Activated CD8-positive, alpha-beta memory T cell treated with anti-CD3 and anti-CD28 coated beads for 4 hours (primary cell): Measurements from ENCODE around the gene OR10H1.
"Not testable (repeated sequence)": the region's sequence is repeated elsewhere in the genome, so short reads cannot be mapped to it uniquely, and the experiment has no call there.

Source experiments
- DNase-seq, 2 donors: peaks; one replicate each; pipeline ENCODE4 v3.0.0-alpha.2; 2020; ENCODE audit warnings: low read depth in 2 of 2

The OR10H1 gene

DNA sequence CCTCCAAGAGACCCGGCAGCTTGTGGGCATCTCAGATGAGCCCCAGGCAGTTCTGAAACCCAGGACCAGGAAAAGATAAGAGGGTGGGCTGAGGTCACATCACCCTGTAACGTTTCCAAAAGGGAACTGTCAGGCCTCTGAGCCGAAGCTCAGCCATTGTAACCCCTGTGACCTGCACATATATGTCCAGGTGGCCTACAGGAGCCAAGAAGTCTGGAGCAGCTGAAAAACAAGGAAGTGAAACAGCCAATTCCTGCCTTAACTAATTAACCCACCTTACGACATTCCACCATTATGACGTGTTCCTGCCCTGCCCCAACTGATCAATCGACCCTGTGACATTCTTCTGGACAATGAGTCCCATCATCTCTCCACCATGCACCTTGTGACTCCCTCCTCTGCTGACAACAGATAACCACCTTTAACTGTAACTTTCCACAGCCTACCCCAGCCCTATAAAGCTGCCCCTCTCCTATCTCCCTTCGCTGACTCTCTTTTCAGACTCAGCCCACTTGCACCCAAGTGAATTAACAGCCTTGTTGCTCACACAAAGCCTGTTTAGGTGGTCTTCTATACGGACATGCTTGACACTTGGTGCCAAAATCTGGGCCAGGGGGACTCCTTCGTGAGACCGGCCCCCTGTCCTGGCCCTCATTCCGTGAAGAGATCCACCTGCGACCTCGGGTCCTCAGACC, 13.3 kb upstream of the OR10H1 start:
- not testable (repeated sequence) for DNase-seq

DNA sequence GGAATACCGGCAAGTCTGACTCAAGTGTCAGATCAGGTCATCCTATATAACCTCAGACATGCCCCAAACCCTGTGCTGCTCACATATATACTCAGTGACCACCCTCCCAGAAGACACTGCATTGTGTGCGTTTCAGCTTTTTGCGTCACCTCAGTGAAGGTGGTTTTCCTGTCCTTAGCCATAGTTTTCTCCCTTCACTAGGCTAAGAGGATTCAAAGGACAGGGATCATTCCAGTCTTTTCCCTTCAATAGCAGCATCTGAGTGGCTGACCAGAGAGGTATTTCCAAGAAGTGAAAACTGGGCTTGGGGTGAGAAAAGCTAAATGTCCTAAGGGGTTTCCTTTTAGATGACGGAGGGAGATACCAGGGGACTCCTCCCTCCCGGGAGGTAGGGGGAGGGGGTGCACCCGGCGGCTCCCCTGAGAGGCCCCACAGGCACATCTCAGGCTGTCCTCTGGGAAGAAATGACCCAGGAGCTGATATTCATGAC, 12.7 kb upstream of the OR10H1 start:
- DNase-seq: no peak

DNA sequence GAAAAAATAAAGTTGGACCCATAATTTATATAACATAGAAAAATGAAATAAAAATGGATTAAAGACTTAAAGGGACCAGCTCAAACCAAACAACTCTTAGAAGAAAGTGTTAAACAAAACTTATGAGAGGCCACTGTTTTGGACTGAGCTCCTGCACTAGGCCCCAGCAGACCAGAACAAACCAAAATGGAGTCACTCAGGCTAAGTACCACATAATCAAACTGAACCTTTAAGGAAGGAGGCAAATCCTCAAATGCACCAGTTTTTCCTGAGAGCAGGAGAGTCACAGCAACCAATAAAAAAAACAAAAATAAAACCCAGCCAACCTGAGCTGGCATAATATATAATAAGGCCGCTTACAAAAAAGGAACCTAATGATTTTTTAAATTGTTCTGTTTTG, 10.3 kb upstream of the OR10H1 start:
- no peak for DNase-seq

DNA sequence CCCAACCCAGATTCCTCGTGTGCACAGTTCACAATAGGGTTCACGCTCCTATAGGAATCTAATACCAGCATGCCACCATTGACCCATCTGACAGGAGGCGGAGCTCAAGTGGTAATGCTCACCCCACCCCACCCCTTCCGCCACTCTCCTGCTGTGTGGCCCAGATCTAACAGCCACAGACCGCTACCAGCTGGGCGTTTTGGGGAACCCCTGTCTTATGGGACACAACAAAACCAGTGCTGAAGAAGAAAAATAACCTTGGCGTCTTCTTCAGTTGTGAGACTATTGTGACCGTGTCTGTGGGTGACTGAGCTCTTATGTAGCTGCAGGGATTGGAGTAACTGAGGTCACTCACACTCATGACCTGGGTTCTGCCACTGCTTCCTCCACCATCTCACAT, 5.2 kb upstream of the OR10H1 start:
- no peak for DNase-seq

DNA sequence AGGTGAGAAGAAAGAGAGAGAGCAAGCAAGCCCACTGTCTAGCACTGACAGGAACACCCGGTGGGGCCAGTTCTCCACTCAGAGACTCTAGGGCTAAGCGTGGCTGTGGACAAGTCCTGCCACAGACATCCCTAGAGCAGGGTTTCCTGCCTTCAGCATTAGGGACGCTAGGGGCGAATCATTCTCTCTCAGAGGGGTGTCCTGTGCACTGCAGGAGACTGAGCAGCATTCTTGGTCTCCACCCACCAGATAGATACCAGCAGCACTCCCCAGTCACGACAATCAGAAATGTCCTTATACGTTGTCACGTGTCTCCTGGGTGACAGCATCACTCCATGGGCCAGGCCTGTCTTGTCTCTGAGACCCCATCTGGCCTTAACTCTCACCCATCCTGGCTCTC, 1.5 kb downstream of the OR10H1 start:
- no peak for DNase-seq

DNA sequence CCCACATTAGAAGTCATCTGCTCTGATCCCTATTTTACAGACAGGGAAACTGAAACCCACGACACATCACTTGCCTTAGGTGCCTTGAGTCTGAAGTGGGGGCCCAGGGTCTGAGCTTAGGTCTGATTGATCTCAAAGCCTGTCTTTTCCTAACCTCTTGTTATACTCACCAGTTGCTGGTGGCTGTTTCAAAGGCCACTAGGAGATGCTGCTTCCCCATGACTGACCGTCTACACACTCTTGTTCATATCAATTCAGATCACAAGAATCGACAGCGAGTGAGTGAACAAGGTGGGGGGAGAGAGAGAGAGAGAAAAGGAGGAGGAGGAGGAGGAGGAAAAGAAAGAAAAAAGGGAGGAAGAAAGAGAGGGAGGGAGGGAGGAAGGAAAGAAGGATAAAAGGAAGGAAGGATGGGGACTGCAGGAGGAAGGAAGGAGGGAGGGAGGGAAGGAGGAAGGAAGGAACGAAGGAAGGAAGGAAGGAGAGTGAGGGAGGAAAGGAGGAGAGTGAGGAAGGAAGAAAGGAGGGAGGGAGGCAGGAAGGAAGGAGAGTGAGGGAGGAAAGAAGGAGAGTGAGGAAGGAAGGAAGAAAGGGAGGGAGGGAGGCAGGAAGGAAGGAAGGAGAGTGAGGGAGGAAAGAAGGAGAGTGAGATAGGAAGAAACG, 3.3 kb downstream of the OR10H1 start:
- peak in 1 of 2 donors; percentile 8 for DNase-seq

DNA sequence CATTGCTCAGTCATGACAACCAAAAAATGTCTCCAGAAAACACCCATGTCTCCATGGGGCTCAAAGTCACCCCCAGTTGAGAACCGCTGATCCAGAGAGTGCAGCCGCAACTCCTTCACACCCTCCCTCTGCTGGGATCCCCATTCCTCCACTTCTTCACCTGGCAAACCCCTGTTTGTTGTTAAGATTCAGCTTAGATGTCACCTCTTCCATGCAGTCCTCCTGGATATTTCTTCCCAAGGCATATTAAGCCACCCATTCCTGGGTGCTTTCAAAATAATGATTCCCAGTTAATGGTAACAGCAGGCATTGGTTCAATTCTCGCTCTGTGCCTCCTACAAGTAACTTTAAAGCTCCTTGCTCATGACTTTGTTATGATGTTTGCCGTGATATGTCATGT, 4.0 kb downstream of the OR10H1 start:
- DNase-seq: no peak

DNA sequence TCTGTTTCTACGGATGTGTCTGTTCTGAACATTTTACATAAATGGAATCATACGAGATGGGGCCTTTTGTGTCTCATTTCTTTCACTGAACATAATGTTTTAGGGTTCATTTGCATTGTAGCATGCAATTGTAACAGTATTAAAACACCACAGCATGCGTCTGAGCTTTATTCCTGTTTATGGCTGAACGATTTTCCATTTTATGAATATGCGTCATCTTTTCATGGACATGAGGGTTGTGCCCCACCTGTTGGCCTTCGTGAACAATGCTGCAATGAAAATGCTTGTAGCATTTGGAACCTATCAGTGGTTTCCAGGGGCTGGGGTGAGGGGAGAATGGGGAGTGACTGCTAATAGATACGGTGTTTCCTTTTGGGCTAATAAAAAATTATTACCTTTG, 5.1 kb downstream of the OR10H1 start:
- DNase-seq: no peak

DNA sequence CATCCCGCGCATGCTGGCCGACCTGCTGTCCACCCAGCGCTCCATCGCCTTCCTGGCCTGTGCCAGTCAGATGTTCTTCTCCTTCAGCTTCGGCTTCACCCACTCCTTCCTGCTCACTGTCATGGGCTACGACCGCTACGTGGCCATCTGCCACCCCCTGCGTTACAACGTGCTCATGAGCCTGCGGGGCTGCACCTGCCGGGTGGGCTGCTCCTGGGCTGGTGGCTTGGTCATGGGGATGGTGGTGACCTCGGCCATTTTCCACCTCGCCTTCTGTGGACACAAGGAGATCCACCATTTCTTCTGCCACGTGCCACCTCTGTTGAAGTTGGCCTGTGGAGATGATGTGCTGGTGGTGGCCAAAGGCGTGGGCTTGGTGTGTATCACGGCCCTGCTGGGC, 21.2 kb downstream of the OR10H1 start:
- DNase-seq: not testable (repeated sequence)

DNA sequence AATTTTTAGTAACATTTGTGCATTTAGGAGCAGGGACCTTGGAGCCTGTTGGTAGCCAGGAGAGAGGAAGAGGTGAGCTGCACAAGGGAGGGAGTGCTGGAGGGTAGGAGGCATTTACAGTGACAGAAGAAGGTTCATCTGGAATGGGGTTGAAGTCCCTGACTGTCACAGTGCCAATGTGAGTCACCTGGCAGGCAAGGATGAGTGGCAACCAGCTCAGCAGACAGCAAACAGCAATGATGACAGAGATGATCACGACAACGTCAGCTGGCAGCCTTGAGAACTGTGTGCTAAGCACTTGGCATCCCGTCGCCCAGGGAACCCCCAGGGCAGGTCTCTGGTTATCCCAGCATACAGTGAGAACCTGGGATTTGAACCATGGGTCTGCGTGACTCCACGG, 25.4 kb downstream of the OR10H1 start:
- no peak for DNase-seq

DNA sequence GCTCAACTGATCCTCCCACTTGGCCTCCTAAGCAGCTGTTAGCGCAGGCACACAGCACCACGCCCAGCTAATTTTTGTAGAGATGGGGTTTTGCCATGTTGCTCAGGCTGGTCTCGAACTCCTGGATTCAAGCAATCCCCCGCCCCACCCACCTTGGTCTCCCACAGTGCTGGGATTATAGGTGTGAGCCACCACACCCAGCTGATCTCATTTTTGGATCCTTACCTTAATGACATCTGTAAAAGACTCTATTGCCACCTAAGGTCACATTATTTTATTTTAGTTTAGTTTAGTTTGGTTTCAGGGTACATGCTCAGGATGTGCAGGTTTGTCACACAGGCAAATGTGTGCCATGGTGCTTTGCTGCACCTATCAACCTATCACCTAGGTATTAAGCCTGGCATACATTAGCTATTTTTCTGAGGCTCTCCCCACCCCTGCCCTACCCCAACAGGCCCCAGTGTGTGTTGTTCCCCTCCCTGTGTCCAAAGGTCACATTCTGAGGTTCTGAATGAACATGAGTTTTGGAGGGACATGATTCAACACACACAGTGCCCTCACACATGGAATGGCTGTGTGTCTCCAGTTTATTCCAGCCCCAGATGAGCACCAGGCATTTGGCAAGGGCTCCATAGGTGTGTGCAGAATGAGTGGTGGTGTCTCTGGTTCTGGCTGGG, 26.7 kb downstream of the OR10H1 start:
- no peak for DNase-seq

DNA sequence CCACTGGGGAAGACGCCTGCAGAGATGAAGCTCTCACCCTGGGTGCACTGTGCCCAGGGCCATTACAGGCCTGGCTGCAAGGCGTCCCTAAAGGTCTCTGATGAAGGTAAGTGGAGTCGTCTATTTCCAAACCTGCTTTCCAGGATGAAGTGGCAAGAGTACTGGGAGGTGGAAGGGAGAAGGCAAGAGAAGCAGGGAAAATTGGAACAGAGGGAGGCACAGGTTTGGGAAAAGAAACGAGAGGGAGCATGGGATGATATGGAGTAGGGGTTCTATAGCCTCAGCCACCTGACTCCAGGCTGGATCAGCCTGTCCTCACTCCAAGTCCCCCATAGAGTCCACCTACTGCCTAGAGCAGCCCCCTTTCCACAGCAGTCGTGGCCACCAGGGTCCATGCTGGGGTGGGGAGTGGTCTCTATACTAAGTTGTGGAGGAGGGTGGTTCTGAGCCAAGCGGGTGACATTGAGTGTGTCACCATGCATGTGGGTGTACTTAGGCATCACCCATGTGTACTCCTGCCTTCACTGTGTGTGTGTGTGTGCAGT, 27.8 kb downstream of the OR10H1 start, which contains the start of gene OR10H5:
TSS of gene OR10H5 (plus strand) at position 51 of the 545 bp plus-strand sequence. CDS start 6,388 bp downstream, outside the sequence.
- DNase-seq: no peak

DNA sequence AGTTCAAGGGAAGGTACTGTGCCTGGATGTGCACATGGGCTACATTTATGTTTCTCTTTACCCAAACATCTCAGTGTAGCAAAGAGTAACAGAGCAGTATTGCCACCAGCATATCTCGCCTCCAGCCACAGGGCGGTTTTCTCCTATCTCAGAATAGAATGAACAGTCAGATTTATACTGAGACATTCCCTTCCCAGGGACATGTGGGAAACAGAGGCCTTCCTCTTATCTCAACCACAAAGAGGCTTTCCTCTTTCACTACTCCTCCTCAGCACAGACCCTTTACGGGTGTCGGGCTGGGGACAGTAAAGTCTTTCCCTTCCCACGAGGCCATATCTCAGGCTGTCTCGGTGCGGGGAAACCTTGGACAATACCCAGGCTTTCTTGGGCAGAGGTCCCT, 32.6 kb downstream of the OR10H1 start:
- DNase-seq: not testable (repeated sequence)

DNA sequence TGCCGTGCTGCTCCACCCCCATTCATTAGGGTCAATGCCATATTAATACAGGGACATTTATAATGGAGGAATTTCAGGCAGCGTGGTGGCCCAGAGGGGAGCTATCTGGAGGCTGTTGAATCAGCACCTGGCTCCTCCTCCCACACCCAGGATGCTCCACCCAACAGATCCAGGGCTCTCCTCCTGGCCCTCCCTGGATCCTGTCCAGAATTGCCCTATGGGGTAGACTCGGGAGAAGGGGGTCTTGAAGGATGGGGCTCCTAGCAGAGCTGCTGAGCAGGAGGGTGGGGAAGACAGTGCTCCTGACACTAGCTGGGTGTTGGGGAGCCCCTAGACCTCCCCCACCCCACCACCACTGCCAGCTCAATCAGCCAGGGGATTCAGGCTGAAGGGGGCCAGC, 33.3 kb downstream of the OR10H1 start:
- DNase-seq: no peak

DNA sequence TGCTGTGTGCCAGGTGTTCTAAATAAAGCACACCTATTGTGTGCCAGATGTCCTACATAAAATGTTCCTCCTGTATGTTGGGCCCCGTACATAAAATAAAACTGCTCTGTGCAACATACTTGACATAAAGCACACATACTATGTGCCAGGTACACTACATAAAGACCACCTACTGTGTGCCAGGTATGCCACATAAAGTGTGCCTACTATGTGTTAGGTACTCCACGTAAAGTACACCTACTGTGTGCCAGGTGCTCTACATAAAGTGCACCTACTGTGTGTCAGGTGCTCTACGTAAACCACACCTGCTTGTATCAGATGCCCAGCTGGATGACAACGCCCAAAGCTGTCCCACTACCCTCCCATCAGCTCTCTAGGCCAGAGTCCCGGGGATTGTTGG, 33.8 kb downstream of the OR10H1 start:
- no peak for DNase-seq

DNA sequence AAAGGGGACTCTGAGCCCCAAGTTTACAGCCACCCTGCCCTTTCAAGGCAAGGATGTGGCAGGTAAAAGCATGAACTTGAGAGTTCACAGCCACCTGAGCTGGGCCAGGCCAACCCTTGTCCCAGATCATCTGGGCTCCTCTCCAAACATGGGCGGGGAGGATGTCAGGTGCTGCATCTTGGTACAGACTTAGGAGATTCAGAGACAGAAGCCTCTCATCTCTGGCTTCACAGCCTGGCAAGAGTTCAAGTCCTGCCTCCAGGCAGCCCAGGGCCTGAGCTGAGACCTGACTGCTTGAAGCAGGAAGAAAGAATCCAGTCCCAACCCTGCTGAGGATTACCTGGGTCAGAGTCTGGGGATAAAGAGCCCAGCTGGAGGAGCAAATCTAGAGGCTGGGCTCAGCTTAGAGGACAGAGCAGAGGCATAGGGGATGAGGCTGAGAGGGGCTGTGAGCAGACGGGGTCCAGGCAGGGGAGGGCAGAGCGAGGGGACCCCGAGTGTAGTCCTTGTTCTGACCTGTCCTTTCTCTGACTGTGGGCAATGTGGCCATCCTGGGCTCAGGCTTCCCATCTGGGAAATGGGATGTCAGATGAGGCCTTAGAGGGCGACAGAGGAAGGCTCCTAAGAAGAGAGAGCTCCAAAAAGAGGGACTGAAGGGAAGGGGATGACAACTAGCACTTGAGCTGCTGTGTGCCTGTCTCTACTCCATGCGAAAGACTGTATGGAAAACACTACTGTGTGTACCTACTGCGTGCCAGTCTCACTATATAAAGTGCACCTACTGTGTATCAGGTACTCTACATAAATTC, 34.6 kb downstream of the OR10H1 start:
- no peak for DNase-seq

DNA sequence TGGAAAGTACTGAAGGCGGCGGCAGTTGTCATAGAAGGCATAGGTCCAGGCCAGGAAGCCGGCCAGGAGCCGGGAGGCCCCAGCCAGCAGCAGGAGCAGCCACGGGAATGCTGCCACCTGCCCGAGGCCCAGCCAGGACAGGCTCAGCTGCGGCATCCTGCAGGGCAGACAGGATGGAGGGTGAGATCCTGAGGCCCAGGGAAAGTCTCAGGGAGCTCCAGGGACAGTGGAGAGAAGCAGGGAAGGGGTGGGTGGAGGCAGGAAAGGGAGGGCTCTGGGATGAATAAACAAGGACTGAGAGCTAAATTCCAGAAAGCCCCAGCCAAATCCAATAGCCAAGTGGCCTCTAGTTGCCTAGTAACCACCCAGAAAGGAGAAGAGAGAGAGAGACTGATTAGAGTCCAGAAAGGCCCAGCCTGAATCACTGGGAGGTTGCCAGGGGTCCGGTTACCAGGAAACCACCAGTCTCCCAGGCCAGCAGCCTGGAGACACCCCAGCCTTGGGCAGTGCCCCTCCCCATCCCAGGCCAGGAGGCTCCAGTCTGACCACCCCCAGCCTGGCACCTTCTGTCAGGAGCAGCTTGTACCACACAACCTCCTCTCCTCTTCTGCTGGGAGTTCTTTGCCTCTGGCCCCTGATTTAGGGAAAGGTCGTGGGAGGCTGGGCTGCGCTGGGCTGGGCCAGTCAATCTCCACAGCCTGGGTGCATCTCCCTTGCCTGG, 35.5 kb downstream of the OR10H1 start:
- no peak for DNase-seq

DNA sequence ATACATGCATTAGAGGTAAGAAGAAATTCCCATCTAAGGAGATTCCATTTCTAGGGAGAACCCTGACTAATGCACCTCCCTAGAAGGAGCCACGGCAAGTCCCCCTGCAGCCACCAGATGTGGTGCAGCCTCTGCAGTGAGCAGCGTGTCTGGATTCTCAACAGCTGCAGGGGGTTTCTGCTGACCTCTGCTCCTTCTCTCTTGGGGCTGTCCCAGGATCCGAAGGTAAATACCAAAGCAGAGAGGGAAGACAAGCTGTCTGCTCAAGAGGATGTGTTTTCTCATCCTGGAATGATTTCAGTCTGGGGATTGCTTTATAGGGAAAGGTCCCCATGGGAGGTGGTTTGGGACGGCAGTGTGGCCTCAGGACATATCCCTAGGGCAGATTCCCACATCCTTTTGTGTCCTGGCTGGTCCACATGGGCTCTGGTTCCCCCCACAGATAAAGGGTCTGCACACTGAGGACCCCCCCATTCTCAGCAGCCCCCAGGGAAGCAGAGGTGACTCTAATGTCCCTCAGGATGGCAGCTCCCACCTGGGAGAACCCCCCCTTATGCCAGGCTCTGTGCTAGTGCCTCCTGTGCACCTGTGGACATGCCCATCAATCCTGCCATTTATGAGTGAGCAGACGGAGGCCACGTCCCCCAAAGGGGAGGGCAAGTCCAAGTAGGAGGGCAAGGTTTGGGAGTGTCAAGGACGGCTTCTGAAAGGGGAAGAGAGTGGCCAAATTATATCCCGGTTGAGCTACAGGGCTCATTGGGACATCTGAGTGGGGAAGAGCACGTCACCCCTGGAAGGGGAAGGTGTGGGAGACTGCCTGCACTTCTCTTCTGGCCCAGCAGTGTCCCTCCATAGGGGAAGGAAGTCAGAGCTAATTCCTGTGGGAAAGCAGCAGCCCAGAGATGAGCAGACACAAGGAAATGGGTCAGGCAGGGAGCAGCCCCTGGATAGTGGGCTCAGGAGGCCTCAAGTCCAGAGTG, 38.2 kb downstream of the OR10H1 start:
- DNase-seq: no peak

DNA sequence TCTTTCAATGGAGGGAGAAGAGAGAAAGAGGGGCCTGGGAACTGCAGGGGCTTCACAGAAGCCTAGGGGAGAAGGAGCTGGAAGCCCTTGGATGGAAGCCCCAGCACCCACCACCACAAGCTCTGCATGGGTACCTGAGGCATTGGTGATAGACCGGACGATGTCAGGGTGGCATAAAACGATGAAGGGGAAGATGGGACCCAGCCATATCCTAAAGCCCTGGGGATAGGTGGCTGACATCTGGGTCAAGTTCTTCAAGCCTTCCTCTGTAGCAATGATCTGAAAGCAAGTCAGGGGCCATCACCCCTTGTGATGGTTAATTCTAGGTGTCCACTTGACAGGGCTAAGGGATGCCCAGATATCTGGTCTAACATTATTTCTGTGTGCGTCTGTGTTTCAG, 39.2 kb downstream of the OR10H1 start:
- no peak for DNase-seq

DNA sequence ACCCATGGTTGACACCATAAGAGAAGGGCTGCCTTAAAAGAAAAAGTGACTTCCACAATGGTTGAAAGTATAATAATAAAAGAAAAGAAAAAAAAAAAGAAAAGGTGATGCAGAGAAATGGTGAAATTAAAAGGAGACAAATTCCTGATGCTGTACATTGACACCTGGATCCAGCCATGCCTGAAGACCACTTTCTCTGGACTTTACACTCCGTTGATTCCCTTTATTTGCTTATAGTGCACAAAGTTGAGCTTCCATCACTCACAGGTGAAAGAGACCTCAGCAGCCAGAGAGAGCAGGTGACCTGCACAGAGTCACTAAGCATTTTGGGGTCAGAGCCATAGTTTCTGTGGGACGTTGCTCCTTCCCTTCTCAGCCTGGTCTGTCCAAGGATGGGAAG, 40.2 kb downstream of the OR10H1 start:
- no peak for DNase-seq
